Lung microvascular endothelial cell (primary cell): Measurements from ENCODE around the gene FAM98A. TPM values are rescaled to one million over a fixed set of nuclear protein-coding genes. Genes with fewer than 3 reads are reported as not detected.

ENCODE experiments used
- total RNA-seq: library from RNA; depleted of rRNA; stranded (reverse); fragments of >200 nt; gene quantifications from 2 replicates; pipeline ENCODE4 v1.2.1, GENCODE V29; 2014

Gene FAM98A
- total RNA-seq, 1 donor from 2014 or later = 15.5 TPM

Other genes starting within 250 kb of the FAM98A start
- gene RASGRP3, start 122.7 kb downstream of the FAM98A start, total RNA-seq = 138 and 180 TPM in 2 replicates